NCI-H146 (cell line): ENCODE data around the gene TNFAIP2.
A peak's percentile ranks its signal among the peaks of the same experiment; 100 is the strongest.

Experiments used
- DNase-seq: peaks from one replicate; lab custom pipeline; 2025; lab: John Stamatoyannopoulos, UW

The TNFAIP2 gene

GRCh38 chr14:103122947-103123633 is at the start of gene TNFAIP2:
TSS of gene TNFAIP2 (plus strand) at chr14:103123461. CDS start at chr14:103126458, 2,997 bp downstream.
- DNase-seq: no peak

- DNase-seq: no peak
These were observed 49.2 kb upstream of the TNFAIP2 start for GRCh38 chr14:103073876-103074728.

- peak; percentile 69 for DNase-seq
These were observed 48.4 kb upstream of the TNFAIP2 start for GRCh38 chr14:103074729-103075367.

- peak; percentile 85 for DNase-seq
These were observed 44.9 kb upstream of the TNFAIP2 start for GRCh38 chr14:103078420-103078749.

GRCh38 chr14:103078860-103079587 is 44.2 kb upstream of the TNFAIP2 start:
- no peak for DNase-seq

GRCh38 chr14:103081951-103082350 is 41.3 kb upstream of the TNFAIP2 start:
- no peak for DNase-seq

- DNase-seq: no peak
These were observed 39.0 kb upstream of the TNFAIP2 start, which contains the start of gene LBHD2 for GRCh38 chr14:103084021-103084919. TSS of gene LBHD2 (plus strand) at chr14:103084210. CDS start at chr14:103086013, 1,803 bp downstream.

- no peak for DNase-seq
These were observed 37.9 kb upstream of the TNFAIP2 start for GRCh38 chr14:103085106-103086091.

- DNase-seq: no peak
These were observed 36.4 kb upstream of the TNFAIP2 start for GRCh38 chr14:103086771-103087342.

GRCh38 chr14:103087343-103087835 is 35.9 kb upstream of the TNFAIP2 start:
- DNase-seq: peak; percentile 42

- DNase-seq: no peak
These were observed 34.3 kb upstream of the TNFAIP2 start for GRCh38 chr14:103088921-103089320.

GRCh38 chr14:103089386-103090335 is 33.6 kb upstream of the TNFAIP2 start:
- no peak for DNase-seq

GRCh38 chr14:103090481-103091020 is 32.7 kb upstream of the TNFAIP2 start:
- DNase-seq: no peak

GRCh38 chr14:103091041-103091882 is 32.0 kb upstream of the TNFAIP2 start:
- peak; percentile 60 for DNase-seq

- DNase-seq: no peak
These were observed 31.4 kb upstream of the TNFAIP2 start for GRCh38 chr14:103091883-103092222.

- DNase-seq: no peak
These were observed 29.3 kb upstream of the TNFAIP2 start for GRCh38 chr14:103093856-103094405.
